GM10266 (cell line): Measurements from ENCODE around the gene ATP6V0D1.

Experiments
- DNase-seq: peaks from one replicate; pipeline ENCODE4 v3.0.0; 2012; ENCODE audit errors: extremely low spot score
- CTCF ChIP-seq: IDR thresholded peaks from 2 replicates; pipeline ENCODE4 v1.5.1; 2012; ENCODE audit warnings: mild to moderate bottlenecking, low read depth; ENCODE audit not compliant: control insufficient read depth, insufficient read depth; ENCODE audit errors: missing control alignments

The ATP6V0D1 gene

GRCh38 chr16:67388191-67388590 is 92.8 kb downstream of the ATP6V0D1 start:
- no peak for DNase-seq
- no peak for TF ChIP-seq CTCF
